Activated naive CD4-positive, alpha-beta T cell treated with anti-CD3 and anti-CD28 coated beads, Interleukin-2, amount 50 U/mL, for 72 hours (primary cell): ENCODE measurements around the gene B4GALNT3. TPM values are rescaled to one million over a fixed set of nuclear protein-coding genes. Genes with fewer than 3 reads are reported as not detected.

Experiments
- ATAC-seq, 2 donors: fragments of 150-1000 bp; cut with Tn5 transposase; 2 replicates each; pipeline ENCODE4 v1.10.0; 2021; ENCODE audit warnings: mild to moderate bottlenecking in 2 of 2, moderate library complexity in 2 of 2
- DNase-seq, 2 donors: peaks; one replicate each; pipeline ENCODE4 v3.0.0; 2021 to 2022; ENCODE audit warnings: low spot score in 2 of 2
- H3K27ac Mint-ChIP-seq, 2 donors: one replicate each; pipeline ENCODE4 v1.8.0; 2022; ENCODE audit warnings: mild to moderate bottlenecking in 2 of 2, mixed read lengths in 2 of 2
- H3K36me3 Mint-ChIP-seq, 2 donors: one replicate each; pipeline ENCODE4 v1.8.0; 2022; ENCODE audit warnings: mixed read lengths in 2 of 2
- H3K9me3 Mint-ChIP-seq, 2 donors: one replicate each; pipeline ENCODE4 v1.8.0; 2022; ENCODE audit warnings: mixed read lengths in 2 of 2
- total RNA-seq, 2 donors: library from RNA; stranded (reverse); gene quantifications; one replicate each; pipeline ENCODE4 v1.2.3, GENCODE V29; 2022

B4GALNT3 gene
- total RNA-seq, 2 donors from 2014 or later = 1.8 to 3.8 TPM

- H3K27ac Mint-ChIP-seq = no peak overlapping the region
- DNase-seq = no peak
- no peak for ATAC-seq
- no peaks in the 10 kb centered on the region for H3K36me3 Mint-ChIP-seq
- peaks cover 0 to 6% of the 10 kb centered on the region in 2 donors for H3K9me3 Mint-ChIP-seq
Observed at GRCh38 chr12:495466-495865, 35.7 kb downstream of the B4GALNT3 start.

- DNase-seq (no peak), ATAC-seq (no peak)
- H3K36me3 Mint-ChIP-seq = no peaks in the 10 kb centered on the region
- H3K9me3 Mint-ChIP-seq = peaks cover 0 to 6% of the 10 kb centered on the region in 2 donors
- H3K27ac Mint-ChIP-seq = no peak overlapping the region
Observed at GRCh38 chr12:496736-497135, 37.0 kb downstream of the B4GALNT3 start.

GRCh38 chr12:497501-498160 lies 37.9 kb downstream of the B4GALNT3 start:
- Mint-ChIP-seq H3K36me3 (no peaks in the 10 kb centered on the region), H3K27ac (no peak overlapping the region), H3K9me3 (peaks cover 0 to 4% of the 10 kb centered on the region in 2 donors)
- DNase-seq (no peak), ATAC-seq (no peak)

- Mint-ChIP-seq H3K9me3 (no peaks in the 10 kb centered on the region), H3K27ac (no peak overlapping the region), H3K36me3 (no peaks in the 10 kb centered on the region)
- DNase-seq (no peak), ATAC-seq (no peak)
Observed at GRCh38 chr12:499837-500458, 40.2 kb downstream of the B4GALNT3 start.

GRCh38 chr12:501722-502447 lies 42.1 kb downstream of the B4GALNT3 start:
- no peak for DNase-seq
- no peak for ATAC-seq
- no peaks in the 10 kb centered on the region for H3K9me3 Mint-ChIP-seq
- peak overlapping the region in 1 of 2 donors; percentile 1 for H3K27ac Mint-ChIP-seq
- no peaks in the 10 kb centered on the region for H3K36me3 Mint-ChIP-seq

- H3K27ac Mint-ChIP-seq = no peak overlapping the region
- ATAC-seq = peak in 1 of 2 donors; percentile 76
- H3K36me3 Mint-ChIP-seq = no peaks in the 10 kb centered on the region
- H3K9me3 Mint-ChIP-seq = no peaks in the 10 kb centered on the region
- no peak for DNase-seq
Observed at GRCh38 chr12:503111-503761, 43.5 kb downstream of the B4GALNT3 start.

GRCh38 chr12:505221-505620 lies 45.5 kb downstream of the B4GALNT3 start:
- no peaks in the 10 kb centered on the region for H3K36me3 Mint-ChIP-seq
- H3K9me3 Mint-ChIP-seq = no peaks in the 10 kb centered on the region
- DNase-seq (no peak), ATAC-seq (no peak)
- no peak overlapping the region for H3K27ac Mint-ChIP-seq

- DNase-seq (no peak), ATAC-seq (no peak)
- Mint-ChIP-seq H3K36me3 (no peaks in the 10 kb centered on the region), H3K9me3 (no peaks in the 10 kb centered on the region), H3K27ac (peak overlapping the region in 1 of 2 donors; percentile 29)
Observed at GRCh38 chr12:507391-507796, 47.7 kb downstream of the B4GALNT3 start.

GRCh38 chr12:508145-508544 lies 48.4 kb downstream of the B4GALNT3 start:
- no peaks in the 10 kb centered on the region for H3K36me3 Mint-ChIP-seq
- DNase-seq (no peak), ATAC-seq (no peak)
- no peak overlapping the region for H3K27ac Mint-ChIP-seq
- no peaks in the 10 kb centered on the region for H3K9me3 Mint-ChIP-seq

GRCh38 chr12:508795-509194 lies 49.1 kb downstream of the B4GALNT3 start:
- ATAC-seq (no peak), DNase-seq (no peak)
- Mint-ChIP-seq H3K27ac (no peak overlapping the region), H3K9me3 (no peaks in the 10 kb centered on the region), H3K36me3 (no peaks in the 10 kb centered on the region)

GRCh38 chr12:509500-509899 lies 49.8 kb downstream of the B4GALNT3 start:
- DNase-seq = no peak
- ATAC-seq = no peak
- H3K27ac Mint-ChIP-seq = no peak overlapping the region
- H3K36me3 Mint-ChIP-seq = no peaks in the 10 kb centered on the region
- no peaks in the 10 kb centered on the region for H3K9me3 Mint-ChIP-seq

GRCh38 chr12:510071-510825 lies 50.5 kb downstream of the B4GALNT3 start:
- H3K27ac Mint-ChIP-seq = no peak overlapping the region
- DNase-seq = no peak
- no peaks in the 10 kb centered on the region for H3K9me3 Mint-ChIP-seq
- ATAC-seq = no peak
- H3K36me3 Mint-ChIP-seq = no peaks in the 10 kb centered on the region

GRCh38 chr12:512933-513332 lies 53.2 kb downstream of the B4GALNT3 start:
- DNase-seq (no peak), ATAC-seq (no peak)
- no peak overlapping the region for H3K27ac Mint-ChIP-seq
- no peaks in the 10 kb centered on the region for H3K36me3 Mint-ChIP-seq
- no peaks in the 10 kb centered on the region for H3K9me3 Mint-ChIP-seq

GRCh38 chr12:513446-513845 lies 53.7 kb downstream of the B4GALNT3 start:
- Mint-ChIP-seq H3K9me3 (no peaks in the 10 kb centered on the region), H3K36me3 (no peaks in the 10 kb centered on the region), H3K27ac (no peak overlapping the region)
- ATAC-seq (no peak), DNase-seq (no peak)

GRCh38 chr12:517538-517937 lies 57.8 kb downstream of the B4GALNT3 start:
- DNase-seq (no peak), ATAC-seq (no peak)
- no peak overlapping the region for H3K27ac Mint-ChIP-seq
- no peaks in the 10 kb centered on the region for H3K36me3 Mint-ChIP-seq
- H3K9me3 Mint-ChIP-seq = no peaks in the 10 kb centered on the region

GRCh38 chr12:520119-520518 lies 60.4 kb downstream of the B4GALNT3 start:
- Mint-ChIP-seq H3K9me3 (no peaks in the 10 kb centered on the region), H3K27ac (no peak overlapping the region), H3K36me3 (no peaks in the 10 kb centered on the region)
- no peak for ATAC-seq
- DNase-seq = no peak
